Measurements from ENCODE around the gene AREL1.

AREL1 gene

GRCh38 chr14:74618078-74618952 is 94.6 kb downstream of the AREL1 start:
- peak; percentile 72 to 81 for DNase-seq (ENCODE audit: low read depth in 1 of 2, low spot score in 1 of 2)
- H3K27me3 ChIP-seq (ENCODE audit: insufficient read depth, poor library complexity, severe bottlenecking), result no peaks in the 10 kb centered on the region
- TF ChIP-seq, protein P1, sequence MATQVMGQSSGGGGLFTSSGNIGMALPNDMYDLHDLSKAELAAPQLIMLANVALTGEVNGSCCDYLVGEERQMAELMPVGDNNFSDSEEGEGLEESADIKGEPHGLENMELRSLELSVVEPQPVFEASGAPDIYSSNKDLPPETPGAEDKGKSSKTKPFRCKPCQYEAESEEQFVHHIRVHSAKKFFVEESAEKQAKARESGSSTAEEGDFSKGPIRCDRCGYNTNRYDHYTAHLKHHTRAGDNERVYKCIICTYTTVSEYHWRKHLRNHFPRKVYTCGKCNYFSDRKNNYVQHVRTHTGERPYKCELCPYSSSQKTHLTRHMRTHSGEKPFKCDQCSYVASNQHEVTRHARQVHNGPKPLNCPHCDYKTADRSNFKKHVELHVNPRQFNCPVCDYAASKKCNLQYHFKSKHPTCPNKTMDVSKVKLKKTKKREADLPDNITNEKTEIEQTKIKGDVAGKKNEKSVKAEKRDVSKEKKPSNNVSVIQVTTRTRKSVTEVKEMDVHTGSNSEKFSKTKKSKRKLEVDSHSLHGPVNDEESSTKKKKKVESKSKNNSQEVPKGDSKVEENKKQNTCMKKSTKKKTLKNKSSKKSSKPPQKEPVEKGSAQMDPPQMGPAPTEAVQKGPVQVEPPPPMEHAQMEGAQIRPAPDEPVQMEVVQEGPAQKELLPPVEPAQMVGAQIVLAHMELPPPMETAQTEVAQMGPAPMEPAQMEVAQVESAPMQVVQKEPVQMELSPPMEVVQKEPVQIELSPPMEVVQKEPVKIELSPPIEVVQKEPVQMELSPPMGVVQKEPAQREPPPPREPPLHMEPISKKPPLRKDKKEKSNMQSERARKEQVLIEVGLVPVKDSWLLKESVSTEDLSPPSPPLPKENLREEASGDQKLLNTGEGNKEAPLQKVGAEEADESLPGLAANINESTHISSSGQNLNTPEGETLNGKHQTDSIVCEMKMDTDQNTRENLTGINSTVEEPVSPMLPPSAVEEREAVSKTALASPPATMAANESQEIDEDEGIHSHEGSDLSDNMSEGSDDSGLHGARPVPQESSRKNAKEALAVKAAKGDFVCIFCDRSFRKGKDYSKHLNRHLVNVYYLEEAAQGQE (IDR thresholded peaks at IDR 0.05; ENCODE audit: insufficient replicate concordance, low read depth), result no peak
- TF ChIP-seq SPI1 (IDR thresholded peaks at IDR 0.05; ENCODE audit: borderline replicate concordance, low read depth) (peak; percentile 89), GABPA (IDR thresholded peaks at IDR 0.05; ENCODE audit: low read depth) (no peak)
- no peak overlapping the region for H3K4me3 ChIP-seq (replicated peaks; ENCODE audit: insufficient read depth, low read length)
- peak overlapping the region; percentile 53 for H3K27ac ChIP-seq (replicated peaks)

- no peak for TF ChIP-seq SPI1 (IDR thresholded peaks at IDR 0.05; ENCODE audit: borderline replicate concordance, low read depth)
- TF ChIP-seq, protein P1 (IDR thresholded peaks at IDR 0.05; ENCODE audit: insufficient replicate concordance, low read depth), result no peak
- TF ChIP-seq GABPA (IDR thresholded peaks at IDR 0.05; ENCODE audit: low read depth), result no peak
- TF ChIP-seq CTCF (IDR thresholded peaks at IDR 0.05; ENCODE audit: insufficient read depth, low read length), result no peak
- no peak for TF ChIP-seq POLR2AphosphoS5 (IDR thresholded peaks at IDR 0.05; ENCODE audit: low read depth)
- DNase-seq (ENCODE audit: low read depth in 1 of 2, low spot score in 1 of 2), result no peak
- peaks cover 2% of the 10 kb centered on the region for H3K27me3 ChIP-seq (ENCODE audit: insufficient read depth, poor library complexity, severe bottlenecking)
- no peak overlapping the region for H3K27ac ChIP-seq (replicated peaks)
- no peak overlapping the region for H3K4me3 ChIP-seq (replicated peaks; ENCODE audit: insufficient read depth, low read length)
These were observed 95.7 kb downstream of the AREL1 start for GRCh38 chr14:74616996-74617700.

DNA sequence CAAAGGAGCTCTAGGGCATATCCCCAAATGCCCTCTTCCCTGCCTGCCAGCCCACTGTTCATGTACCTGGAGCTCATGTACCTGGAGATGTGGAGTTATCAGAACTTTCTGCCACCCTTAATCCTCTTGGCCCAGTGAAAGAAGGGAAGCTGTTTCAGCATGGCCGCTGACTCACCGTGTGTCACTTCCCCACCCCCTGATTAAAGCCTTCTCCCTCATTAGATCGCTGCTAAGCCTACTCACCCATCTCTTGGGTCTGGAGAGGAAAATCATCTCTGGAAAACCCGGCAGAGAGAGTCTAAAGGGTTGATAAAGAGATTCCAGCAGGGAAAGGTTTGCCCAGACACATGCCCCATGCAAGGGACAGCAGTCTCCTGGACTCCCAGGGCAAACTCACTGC is 96.4 kb downstream of the AREL1 start:
- no peak overlapping the region for H3K4me3 ChIP-seq (replicated peaks; ENCODE audit: insufficient read depth, low read length)
- DNase-seq (ENCODE audit: low read depth in 1 of 2, low spot score in 1 of 2), result peak in 1 of 2 experiments; percentile 14
- TF ChIP-seq SPI1 (IDR thresholded peaks at IDR 0.05; ENCODE audit: borderline replicate concordance, low read depth), result no peak
- no peak overlapping the region for H3K27ac ChIP-seq (replicated peaks)
- peaks cover 3% of the 10 kb centered on the region for H3K27me3 ChIP-seq (ENCODE audit: insufficient read depth, poor library complexity, severe bottlenecking)

DNA sequence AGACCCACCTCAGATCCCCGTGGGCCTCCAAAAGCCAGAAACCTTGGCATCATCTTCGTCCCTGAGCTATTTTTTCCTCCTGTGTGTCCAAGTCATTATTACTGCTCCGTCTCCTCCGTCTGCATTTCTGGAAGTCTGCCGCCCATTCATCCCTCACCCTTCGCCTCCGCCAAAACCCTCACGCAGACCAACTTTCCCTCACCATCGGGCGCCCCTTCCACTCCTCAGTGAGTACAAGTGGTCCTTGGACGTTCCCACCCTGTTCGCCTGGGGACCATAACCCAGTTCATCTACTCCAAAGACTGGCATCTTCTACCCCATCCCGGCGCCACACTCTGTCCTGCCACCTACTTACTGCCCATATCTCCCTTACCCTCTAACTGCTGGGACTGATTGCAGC is 97.1 kb downstream of the AREL1 start:
- DNase-seq (ENCODE audit: low read depth in 1 of 2, low spot score in 1 of 2), result no peak
- H3K27ac ChIP-seq (replicated peaks), result no peak overlapping the region
- no peak overlapping the region for H3K4me3 ChIP-seq (replicated peaks; ENCODE audit: insufficient read depth, low read length)
- H3K27me3 ChIP-seq (ENCODE audit: insufficient read depth, poor library complexity, severe bottlenecking), result peaks cover 3% of the 10 kb centered on the region
- TF ChIP-seq POLR2AphosphoS5 (IDR thresholded peaks at IDR 0.05; ENCODE audit: low read depth) (no peak), SPI1 (IDR thresholded peaks at IDR 0.05; ENCODE audit: borderline replicate concordance, low read depth) (no peak), GABPA (IDR thresholded peaks at IDR 0.05; ENCODE audit: low read depth) (no peak), CTCF (IDR thresholded peaks at IDR 0.05; ENCODE audit: insufficient read depth, low read length) (no peak)
- TF ChIP-seq, protein P1 (IDR thresholded peaks at IDR 0.05; ENCODE audit: insufficient replicate concordance, low read depth), result no peak
